ENCODE measurements around the gene PRKN. TPM values are rescaled to one million over a fixed set of nuclear protein-coding genes. Genes with fewer than 3 reads are reported as not detected.

PRKN gene
- total and polyA plus RNA-seq, 9 donors: 3.0 to 15.0 (median 9.2) TPM

DNA sequence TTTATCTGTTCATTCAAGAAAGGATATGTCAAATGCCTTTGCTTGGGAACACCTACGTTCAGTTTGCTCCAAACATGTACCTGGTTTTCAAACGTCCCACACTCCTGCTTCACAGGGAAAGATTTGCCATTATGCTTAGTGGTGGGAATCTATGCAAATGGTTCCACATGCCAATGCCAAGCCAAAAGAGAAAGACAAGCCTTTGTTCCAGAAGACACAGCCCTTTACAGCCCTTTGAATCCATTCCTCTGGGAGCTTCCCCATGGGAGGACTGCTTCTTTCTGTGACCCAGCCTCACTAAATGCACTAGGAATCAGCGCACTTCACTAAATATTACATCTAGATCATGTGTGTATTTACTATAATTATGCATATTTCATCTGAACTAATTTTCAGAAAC lies 619.5 kb downstream of the PRKN start:
- no peaks in the 10 kb centered on the region for H3K9me3 ChIP-seq
- no peak for DNase-seq
- no peak overlapping the region for H3K4me3 ChIP-seq
- TF ChIP-seq CTCF (IDR thresholded peaks at IDR 0.05) (no peak), POLR2A (IDR thresholded peaks at IDR 0.05) (no peak), EP300 (IDR thresholded peaks at IDR 0.05) (no peak)
- H3K36me3 ChIP-seq: no peaks in the 10 kb centered on the region
- no peaks in the 10 kb centered on the region for H3K27me3 ChIP-seq
- intact Hi-C loops (cut with DNase I): no loop called here
- WGBS, 3 donors: 86 to 88% (median 87%) methylated on average over 3 of the region's 3 CpGs
- H3K27ac ChIP-seq: no peak overlapping the region
- H3K4me1 ChIP-seq (ENCODE audit: insufficient read depth): no peaks in the 10 kb centered on the region

- Histone ChIP-seq H3K4me3 (no peak overlapping the region), H3K9me3 (no peaks in the 10 kb centered on the region), H3K27ac (no peak overlapping the region), H3K4me1 (ENCODE audit: insufficient read depth) (no peaks in the 10 kb centered on the region), H3K27me3 (no peaks in the 10 kb centered on the region), H3K36me3 (no peaks in the 10 kb centered on the region)
- DNase-seq: no peak
- TF ChIP-seq CTCF (IDR thresholded peaks at IDR 0.05) (no peak), POLR2A (IDR thresholded peaks at IDR 0.05) (no peak), EP300 (IDR thresholded peaks at IDR 0.05) (no peak)
- WGBS, 3 donors: 88 to 94% (median 89%) methylated on average over 5 of the region's 5 CpGs
- intact Hi-C loops (cut with DNase I): no loop called here
Observed at GRCh38 chr6:162100096-162100495, 627.5 kb downstream of the PRKN start.

GRCh38 chr6:162099685-162100084 lies 627.9 kb downstream of the PRKN start:
- no peaks in the 10 kb centered on the region for H3K4me1 ChIP-seq (ENCODE audit: insufficient read depth)
- TF ChIP-seq EP300 (IDR thresholded peaks at IDR 0.05) (no peak), CTCF (IDR thresholded peaks at IDR 0.05) (no peak), POLR2A (IDR thresholded peaks at IDR 0.05) (no peak)
- no peaks in the 10 kb centered on the region for H3K36me3 ChIP-seq
- H3K27ac ChIP-seq: no peak overlapping the region
- H3K9me3 ChIP-seq: no peaks in the 10 kb centered on the region
- H3K4me3 ChIP-seq: no peak overlapping the region
- WGBS, 3 donors: 79 to 90% (median 84%) methylated on average over 5 of the region's 5 CpGs
- peak in 1 of 5 donors; percentile 17 for DNase-seq
- H3K27me3 ChIP-seq: no peaks in the 10 kb centered on the region
- intact Hi-C loops (cut with DNase I): no loop called here

DNA sequence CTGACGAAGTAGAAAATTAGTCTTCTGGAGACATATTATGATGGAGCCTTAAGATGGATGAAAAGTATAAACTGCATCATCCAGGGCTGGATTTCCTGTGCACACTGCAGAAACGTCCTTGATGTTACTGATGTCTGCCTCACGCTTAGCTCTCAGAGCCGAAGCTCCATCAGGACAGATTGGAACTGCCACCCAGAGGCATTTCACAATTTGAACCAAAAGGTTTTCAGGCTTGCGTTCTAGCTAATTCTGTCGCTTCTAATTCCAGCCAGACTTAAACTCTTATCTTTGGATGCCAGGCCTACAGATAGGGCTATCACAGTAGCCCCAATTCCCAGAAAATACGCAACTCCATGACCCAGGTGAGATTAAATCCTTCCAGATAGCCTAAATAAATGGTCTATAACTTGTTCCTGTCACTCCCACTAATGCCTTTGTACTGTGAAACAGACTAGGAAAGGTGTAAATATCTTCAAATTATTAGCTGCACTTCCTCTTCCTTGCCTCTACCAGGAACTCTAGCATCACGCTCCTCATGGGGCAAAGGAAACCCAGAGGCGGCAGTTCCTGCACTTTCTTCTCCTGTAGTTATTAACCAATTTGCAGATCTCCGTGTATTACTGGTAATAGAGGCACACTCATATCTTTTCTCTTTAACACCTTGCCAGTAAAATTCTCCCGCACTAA lies 634.6 kb downstream of the PRKN start:
- Histone ChIP-seq H3K36me3 (no peaks in the 10 kb centered on the region), H3K27me3 (no peaks in the 10 kb centered on the region), H3K27ac (no peak overlapping the region), H3K9me3 (no peaks in the 10 kb centered on the region), H3K4me1 (ENCODE audit: insufficient read depth) (no peaks in the 10 kb centered on the region), H3K4me3 (no peak overlapping the region)
- no peak for TF ChIP-seq POLR2A (IDR thresholded peaks at IDR 0.05)
- no peak for TF ChIP-seq CTCF (IDR thresholded peaks at IDR 0.05)
- no peak for TF ChIP-seq EP300 (IDR thresholded peaks at IDR 0.05)
- intact Hi-C loops (cut with DNase I): no loop called here
- WGBS, 3 donors: 88 to 93% (median 88%) methylated on average over 11 of the region's 11 CpGs
- DNase-seq: no peak
